Subcutaneous adipose tissue (tissue), 4 donors: ENCODE results near the gene LNX2. TPM values are rescaled to one million over a fixed set of nuclear protein-coding genes. Genes with fewer than 3 reads are reported as not detected.

Source experiments
- CTCF ChIP-seq: fragments of 450-650 bp; IDR thresholded peaks from one replicate; pipeline ENCODE4 v1.5.1; 2016; ENCODE audit warnings: low read depth, mild to moderate bottlenecking, control low read depth, antibody characterized with exemption, moderate library complexity
- total RNA-seq, 4 donors: library from RNA; depleted of rRNA; stranded (reverse); fragments of >200 nt; gene quantifications; one replicate each; pipeline ENCODE4 v1.1.0, GENCODE V29; 2016

Gene LNX2
- total RNA-seq, 4 donors from 2014 or later, result 4.7 to 10.7 (median 7.3) TPM

- TF ChIP-seq CTCF, result no peak
These were observed 57.9 kb downstream of the LNX2 start for GRCh38 chr13:27562457-27562856.

GRCh38 chr13:27559719-27560118 lies 60.6 kb downstream of the LNX2 start:
- TF ChIP-seq CTCF, result no peak

- TF ChIP-seq CTCF, result no peak
These were observed 64.2 kb downstream of the LNX2 start for GRCh38 chr13:27556109-27556508.

GRCh38 chr13:27551562-27551961 lies 68.8 kb downstream of the LNX2 start:
- no peak for TF ChIP-seq CTCF

- no peak for TF ChIP-seq CTCF
These were observed 70.8 kb downstream of the LNX2 start for GRCh38 chr13:27549406-27549981.

- TF ChIP-seq CTCF, result no peak
These were observed 78.1 kb downstream of the LNX2 start for GRCh38 chr13:27542220-27542619.

- TF ChIP-seq CTCF, result no peak
These were observed 78.9 kb downstream of the LNX2 start for GRCh38 chr13:27541386-27541785.
